Activated naive CD8-positive, alpha-beta T cell (primary cell): Measurements from ENCODE around the gene TPR.
"Not testable (repeated sequence)": the region's sequence is repeated elsewhere in the genome, so short reads cannot be mapped to it uniquely, and the experiment has no call there.

ENCODE experiments used
- H3K27ac Mint-ChIP-seq: one replicate; pipeline ENCODE4 v1.8.0; 2021; ENCODE audit warnings: mixed read lengths
- H3K27me3 Mint-ChIP-seq: one replicate; pipeline ENCODE4 v1.8.0; 2021; ENCODE audit warnings: mixed read lengths
- H3K36me3 Mint-ChIP-seq: one replicate; pipeline ENCODE4 v1.8.0; 2021; ENCODE audit warnings: mixed read lengths
- H3K4me1 Mint-ChIP-seq: one replicate; pipeline ENCODE4 v1.8.0; 2021; ENCODE audit warnings: low read depth, mixed read lengths
- H3K4me3 Mint-ChIP-seq: one replicate; pipeline ENCODE4 v1.8.0; 2021; ENCODE audit warnings: mild to moderate bottlenecking, mixed read lengths
- H3K9me3 Mint-ChIP-seq: one replicate; pipeline ENCODE4 v1.8.0; 2021; ENCODE audit warnings: low read depth, mixed read lengths

The TPR gene

GRCh38 chr1:186375929-186376319, 871 bp upstream of the TPR start:
- Mint-ChIP-seq H3K36me3 (peaks cover 5% of the 10 kb centered on the region), H3K27me3 (no peaks in the 10 kb centered on the region), H3K9me3 (no peaks in the 10 kb centered on the region), H3K4me1 (peaks cover 44% of the 10 kb centered on the region), H3K27ac (peak overlapping the region; percentile 95), H3K4me3 (peak overlapping the region; percentile 96)

- peaks cover 5% of the 10 kb centered on the region for H3K36me3 Mint-ChIP-seq
- peaks cover 48% of the 10 kb centered on the region for H3K4me1 Mint-ChIP-seq
- H3K9me3 Mint-ChIP-seq: no peaks in the 10 kb centered on the region
- peak overlapping the region; percentile 95 for H3K27ac Mint-ChIP-seq
- H3K4me3 Mint-ChIP-seq: peak overlapping the region; percentile 96
- no peaks in the 10 kb centered on the region for H3K27me3 Mint-ChIP-seq
These were observed 526 bp downstream of the TPR start for GRCh38 chr1:186374303-186375151.

GRCh38 chr1:186347837-186348691, 27.0 kb downstream of the TPR start:
- H3K36me3 Mint-ChIP-seq: peaks cover 15% of the 10 kb centered on the region
- H3K27me3 Mint-ChIP-seq, H3K9me3 Mint-ChIP-seq, H3K4me1 Mint-ChIP-seq, H3K4me3 Mint-ChIP-seq, H3K27ac Mint-ChIP-seq: not testable (repeated sequence)

- no peak overlapping the region for H3K4me3 Mint-ChIP-seq
- no peaks in the 10 kb centered on the region for H3K27me3 Mint-ChIP-seq
- peaks cover 11% of the 10 kb centered on the region for H3K36me3 Mint-ChIP-seq
These were observed 34.3 kb downstream of the TPR start for GRCh38 chr1:186340772-186341171.

GRCh38 chr1:186337554-186337953, 37.5 kb downstream of the TPR start:
- Mint-ChIP-seq H3K36me3 (peaks cover 16% of the 10 kb centered on the region), H3K4me3 (no peak overlapping the region), H3K27ac (no peak overlapping the region), H3K9me3 (no peaks in the 10 kb centered on the region), H3K27me3 (no peaks in the 10 kb centered on the region), H3K4me1 (no peaks in the 10 kb centered on the region)

More at GRCh38 chr1:186340772-186341171, 34.3 kb downstream of the TPR start:
- H3K27ac Mint-ChIP-seq: no peak overlapping the region
- H3K9me3 Mint-ChIP-seq: no peaks in the 10 kb centered on the region
- no peaks in the 10 kb centered on the region for H3K4me1 Mint-ChIP-seq

GRCh38 chr1:186330758-186331157, 44.3 kb downstream of the TPR start:
- Mint-ChIP-seq H3K4me3 (no peak overlapping the region), H3K4me1 (peaks cover 2% of the 10 kb centered on the region), H3K36me3 (peaks cover 17% of the 10 kb centered on the region), H3K9me3 (no peaks in the 10 kb centered on the region), H3K27ac (no peak overlapping the region), H3K27me3 (no peaks in the 10 kb centered on the region)

GRCh38 chr1:186327331-186327730, 47.7 kb downstream of the TPR start:
- Mint-ChIP-seq H3K9me3 (no peaks in the 10 kb centered on the region), H3K27me3 (no peaks in the 10 kb centered on the region), H3K27ac (no peak overlapping the region), H3K4me3 (no peak overlapping the region), H3K4me1 (peaks cover 8% of the 10 kb centered on the region), H3K36me3 (peaks cover 15% of the 10 kb centered on the region)

- Mint-ChIP-seq H3K27me3 (no peaks in the 10 kb centered on the region), H3K4me1 (peaks cover 20% of the 10 kb centered on the region), H3K4me3 (no peak overlapping the region), H3K36me3 (peaks cover 19% of the 10 kb centered on the region), H3K9me3 (no peaks in the 10 kb centered on the region), H3K27ac (no peak overlapping the region)
These were observed 49.0 kb downstream of the TPR start for GRCh38 chr1:186326009-186326408.

GRCh38 chr1:186325239-186325638, 49.8 kb downstream of the TPR start:
- H3K27ac Mint-ChIP-seq: no peak overlapping the region
- H3K27me3 Mint-ChIP-seq: no peaks in the 10 kb centered on the region
- peaks cover 25% of the 10 kb centered on the region for H3K4me1 Mint-ChIP-seq
- H3K9me3 Mint-ChIP-seq: no peaks in the 10 kb centered on the region
- no peak overlapping the region for H3K4me3 Mint-ChIP-seq
- peaks cover 25% of the 10 kb centered on the region for H3K36me3 Mint-ChIP-seq

GRCh38 chr1:186323865-186324264, 51.2 kb downstream of the TPR start:
- Mint-ChIP-seq H3K27ac (peak overlapping the region; percentile 17), H3K27me3 (no peaks in the 10 kb centered on the region), H3K4me3 (no peak overlapping the region), H3K9me3 (no peaks in the 10 kb centered on the region), H3K4me1 (peaks cover 26% of the 10 kb centered on the region), H3K36me3 (peaks cover 26% of the 10 kb centered on the region)

GRCh38 chr1:186315570-186315969, 59.5 kb downstream of the TPR start:
- Mint-ChIP-seq H3K27me3 (no peaks in the 10 kb centered on the region), H3K4me3 (no peak overlapping the region), H3K9me3 (no peaks in the 10 kb centered on the region), H3K27ac (no peak overlapping the region), H3K4me1 (peaks cover 7% of the 10 kb centered on the region), H3K36me3 (peaks cover 19% of the 10 kb centered on the region)

- Mint-ChIP-seq H3K27ac (no peak overlapping the region), H3K4me1 (peaks cover 12% of the 10 kb centered on the region), H3K36me3 (peaks cover 15% of the 10 kb centered on the region), H3K9me3 (no peaks in the 10 kb centered on the region), H3K4me3 (no peak overlapping the region), H3K27me3 (no peaks in the 10 kb centered on the region)
These were observed 63.5 kb downstream of the TPR start for GRCh38 chr1:186311375-186312051.

GRCh38 chr1:186310307-186310706, 64.7 kb downstream of the TPR start:
- Mint-ChIP-seq H3K4me3 (no peak overlapping the region), H3K9me3 (no peaks in the 10 kb centered on the region), H3K36me3 (peaks cover 9% of the 10 kb centered on the region), H3K4me1 (peaks cover 24% of the 10 kb centered on the region), H3K27me3 (no peaks in the 10 kb centered on the region), H3K27ac (no peak overlapping the region)

GRCh38 chr1:186308264-186309060, 66.6 kb downstream of the TPR start:
- Mint-ChIP-seq H3K9me3 (no peaks in the 10 kb centered on the region), H3K4me3 (no peak overlapping the region), H3K36me3 (peaks cover 7% of the 10 kb centered on the region), H3K27ac (no peak overlapping the region), H3K4me1 (peaks cover 40% of the 10 kb centered on the region), H3K27me3 (no peaks in the 10 kb centered on the region)
